Gastrocnemius medialis (tissue), 4 donors: ENCODE data around the gene DDX5. TPM values are rescaled to one million over a fixed set of nuclear protein-coding genes. Genes with fewer than 3 reads are reported as not detected.

Source experiments
- ATAC-seq, 2 donors: fragments of 150-250 bp; one replicate each; pipeline ENCODE4 v1.9.1; 2016
- DNase-seq, 2 donors: peaks; one replicate each; pipeline ENCODE4 v3.0.0-alpha.2; 2019
- H3K27ac ChIP-seq, 4 donors: fragments of 200-600 bp; sonication (generic); 1 replicate in 1 of 4; 2 replicates in 3 of 4; pipeline ENCODE4 v1.5.1; 2016 to 2018; ENCODE audit warnings: mild to moderate bottlenecking in 2 of 4, moderate library complexity in 1 of 4
- H3K27me3 ChIP-seq, 3 donors: fragments of 200-600 bp; sonication (generic) in 2 of 3; 1 replicate in 1 of 3; 2 replicates in 2 of 3; pipeline versions ENCODE4 v1.5.1 to v1.6.0; 2016 to 2019; ENCODE audit warnings: mild to moderate bottlenecking in 1 of 3, moderate library complexity in 1 of 3
- H3K36me3 ChIP-seq, 2 donors: fragments of 200-600 bp; sonication (generic) in 1 of 2; one replicate each; pipeline ENCODE4 v1.5.1; 2017 to 2018
- H3K4me1 ChIP-seq, 2 donors: fragments of 200-600 bp; sonication (generic) in 1 of 2; one replicate each; pipeline ENCODE4 v1.5.1; 2016 to 2017; ENCODE audit warnings: mild to moderate bottlenecking in 2 of 2
- H3K4me3 ChIP-seq, 4 donors: fragments of 200-600 bp; sonication (generic) in 3 of 4; 1 replicate in 1 of 4; 2 replicates in 3 of 4; pipeline ENCODE4 v1.5.1; 2016 to 2019; ENCODE audit warnings: mild to moderate bottlenecking in 2 of 4
- H3K9me3 ChIP-seq, 3 donors: fragments of 200-600 bp; sonication (generic) in 2 of 3; 1 replicate in 1 of 3; 2 replicates in 2 of 3; pipeline ENCODE4 v1.5.1; 2016 to 2019
- POLR2A ChIP-seq, 2 donors: fragments of 450-650 bp; IDR thresholded peaks; one replicate each; pipeline ENCODE4 v1.6.1; 2017; ENCODE audit warnings: antibody characterized with exemption in 2 of 2, mild to moderate bottlenecking in 2 of 2, moderate library complexity in 2 of 2
- in situ Hi-C, 4 donors: fragments of 200-750 bp; cut with MboI; loops; one replicate each; pipeline versions ENCODE4 v1.15.0 to v1.8.0; 2017; ENCODE audit warnings: low sequenced_read_pairs in 4 of 4
- intact Hi-C: fragments of 100-400 bp; cut with DNase I; formaldehyde crosslinking; loops from one replicate; pipeline ENCODE4 v1.15.1; 2023; ENCODE audit warnings: low total_unique reads
- total RNA-seq, 4 donors: library from RNA; depleted of rRNA; stranded (reverse); fragments of >200 nt; gene quantifications; one replicate each; pipeline versions ENCODE4 v1.1.0 to v1.2.3, GENCODE V29; 2016
- TF ChIP-seq, protein P1 (sequence below), 5 experiments: fragments of 450-650 bp in 3 of 5; fragments of 200-600 bp in 2 of 5; sonication (generic) in 2 of 5; IDR thresholded peaks in 4 of 5; conservative IDR thresholded peaks in 1 of 5; 1 replicate in 4 of 5; 2 replicates in 1 of 5; pipeline ENCODE4 v1.5.1; 2016 to 2019; ENCODE audit warnings: antibody characterized with exemption in 5 of 5, mild to moderate bottlenecking in 3 of 5, moderate library complexity in 3 of 5

The DDX5 gene
- total RNA-seq, 4 donors from 2014 or later: 450 to 771 (median 541) TPM

DNA sequence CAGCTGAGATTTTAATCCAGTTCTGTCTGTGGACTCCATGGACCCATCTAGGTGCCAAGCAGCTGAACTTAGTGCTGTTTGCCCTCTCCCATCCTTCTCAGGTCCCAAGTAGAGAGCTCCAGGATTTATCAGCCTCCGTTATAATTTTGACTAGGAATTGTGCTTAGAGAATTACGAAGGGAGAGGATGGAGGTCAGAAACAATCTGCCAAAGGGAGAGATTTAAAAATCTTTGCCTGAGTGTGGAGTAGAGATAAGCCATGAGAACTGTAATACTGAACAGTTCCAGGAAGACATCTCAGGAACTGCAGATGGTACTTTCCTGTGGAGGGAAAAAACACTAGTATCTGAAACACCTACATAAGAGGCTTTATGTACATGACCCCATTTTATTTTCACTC is 27.7 kb upstream of the DDX5 start:
- in situ Hi-C loops: no loop called here
- Histone ChIP-seq H3K27me3 (no peaks in the 10 kb centered on the region), H3K4me3 (no peak overlapping the region), H3K9me3 (no peaks in the 10 kb centered on the region), H3K36me3 (peaks cover 0 to 100% of the 10 kb centered on the region in 2 donors), H3K27ac (no peak overlapping the region), H3K4me1 (no peaks in the 10 kb centered on the region)
- intact Hi-C loops: no loop called here
- DNase-seq (no peak), ATAC-seq (no peak)
- TF ChIP-seq, protein P1, sequence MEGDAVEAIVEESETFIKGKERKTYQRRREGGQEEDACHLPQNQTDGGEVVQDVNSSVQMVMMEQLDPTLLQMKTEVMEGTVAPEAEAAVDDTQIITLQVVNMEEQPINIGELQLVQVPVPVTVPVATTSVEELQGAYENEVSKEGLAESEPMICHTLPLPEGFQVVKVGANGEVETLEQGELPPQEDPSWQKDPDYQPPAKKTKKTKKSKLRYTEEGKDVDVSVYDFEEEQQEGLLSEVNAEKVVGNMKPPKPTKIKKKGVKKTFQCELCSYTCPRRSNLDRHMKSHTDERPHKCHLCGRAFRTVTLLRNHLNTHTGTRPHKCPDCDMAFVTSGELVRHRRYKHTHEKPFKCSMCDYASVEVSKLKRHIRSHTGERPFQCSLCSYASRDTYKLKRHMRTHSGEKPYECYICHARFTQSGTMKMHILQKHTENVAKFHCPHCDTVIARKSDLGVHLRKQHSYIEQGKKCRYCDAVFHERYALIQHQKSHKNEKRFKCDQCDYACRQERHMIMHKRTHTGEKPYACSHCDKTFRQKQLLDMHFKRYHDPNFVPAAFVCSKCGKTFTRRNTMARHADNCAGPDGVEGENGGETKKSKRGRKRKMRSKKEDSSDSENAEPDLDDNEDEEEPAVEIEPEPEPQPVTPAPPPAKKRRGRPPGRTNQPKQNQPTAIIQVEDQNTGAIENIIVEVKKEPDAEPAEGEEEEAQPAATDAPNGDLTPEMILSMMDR (IDR thresholded peaks at IDR 0.05 in 4 of 5, conservative IDR thresholded peaks at IDR 0.05 in 1 of 5): no peak
- TF ChIP-seq POLR2A (IDR thresholded peaks at IDR 0.05): no peak

DNA sequence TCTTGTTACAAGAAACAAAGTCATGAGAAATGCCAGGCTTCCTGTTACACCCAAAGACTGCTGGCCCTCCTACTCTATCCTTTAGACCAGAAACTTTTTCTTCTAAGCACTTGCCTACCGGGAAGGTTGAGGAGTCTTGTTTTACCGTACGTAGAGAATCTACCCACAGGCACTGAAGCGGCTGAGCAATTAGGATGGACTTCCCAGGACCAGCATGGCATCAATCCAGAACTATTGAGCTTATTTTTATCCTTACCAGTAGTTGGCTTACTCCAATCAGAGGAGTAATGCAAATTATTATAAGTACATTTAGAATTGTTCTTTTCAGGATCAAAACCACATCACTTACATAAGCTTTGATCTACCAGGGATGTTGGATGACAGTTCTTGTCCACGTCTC is 26.3 kb upstream of the DDX5 start:
- Histone ChIP-seq H3K4me1 (no peaks in the 10 kb centered on the region), H3K4me3 (no peak overlapping the region), H3K36me3 (peaks cover 0 to 100% of the 10 kb centered on the region in 2 donors), H3K27me3 (no peaks in the 10 kb centered on the region), H3K9me3 (no peaks in the 10 kb centered on the region), H3K27ac (no peak overlapping the region)
- in situ Hi-C loops: no loop called here
- no peak for TF ChIP-seq POLR2A (IDR thresholded peaks at IDR 0.05)
- TF ChIP-seq, protein P1 (IDR thresholded peaks at IDR 0.05 in 4 of 5, conservative IDR thresholded peaks at IDR 0.05 in 1 of 5): no peak
- ATAC-seq (no peak), DNase-seq (no peak)
- intact Hi-C loops: no loop called here

DNA sequence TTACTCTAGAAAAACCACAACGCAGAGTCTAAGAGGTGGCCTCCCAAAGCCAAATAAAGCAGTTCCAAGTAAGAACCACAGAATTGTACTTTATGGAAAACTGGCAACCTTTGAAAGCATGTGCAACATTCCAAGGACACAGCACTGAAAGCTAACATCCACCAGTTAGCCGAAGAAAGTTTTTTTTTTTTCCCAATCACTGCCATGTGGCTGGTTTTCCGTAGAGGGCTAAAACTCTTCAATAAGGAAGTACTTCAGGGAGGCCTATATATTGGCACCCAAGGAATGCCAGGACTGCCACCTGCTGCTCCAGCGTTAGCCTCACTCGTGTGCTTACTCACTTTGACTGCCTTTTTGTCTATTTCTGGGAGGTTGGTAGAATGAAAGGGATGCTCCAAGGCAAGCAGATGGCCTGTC is 25.9 kb upstream of the DDX5 start:
- intact Hi-C loops (no loop called here), in situ Hi-C loops (no loop called here)
- DNase-seq (no peak), ATAC-seq (no peak)
- TF ChIP-seq, protein P1 (IDR thresholded peaks at IDR 0.05 in 4 of 5, conservative IDR thresholded peaks at IDR 0.05 in 1 of 5): no peak
- no peak for TF ChIP-seq POLR2A (IDR thresholded peaks at IDR 0.05)
- H3K9me3 ChIP-seq: no peaks in the 10 kb centered on the region
- no peak overlapping the region for H3K4me3 ChIP-seq
- peaks cover 0 to 100% of the 10 kb centered on the region in 2 donors for H3K36me3 ChIP-seq
- H3K4me1 ChIP-seq: no peaks in the 10 kb centered on the region
- H3K27ac ChIP-seq: no peak overlapping the region
- no peaks in the 10 kb centered on the region for H3K27me3 ChIP-seq

DNA sequence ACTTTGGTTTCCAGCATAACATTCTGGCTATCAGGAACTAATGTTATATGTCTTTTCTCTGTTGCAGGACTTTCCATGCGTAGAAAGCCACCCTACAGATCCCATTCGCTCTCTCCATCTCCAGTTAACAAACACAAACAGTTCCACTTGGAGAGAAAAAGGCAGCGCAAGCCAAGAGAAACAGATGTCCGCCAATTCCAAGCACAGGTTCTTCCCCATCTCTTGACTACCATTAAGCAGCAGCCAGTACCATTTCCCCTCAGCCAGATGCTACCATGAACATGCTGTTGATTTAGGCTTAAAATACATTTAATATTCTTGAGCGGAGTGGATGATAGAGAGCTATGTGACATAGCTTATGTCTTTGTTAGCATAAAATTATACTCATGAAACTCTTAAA is 23.1 kb upstream of the DDX5 start:
- intact Hi-C loops (no loop called here), in situ Hi-C loops (no loop called here)
- DNase-seq (no peak), ATAC-seq (no peak)
- no peaks in the 10 kb centered on the region for H3K9me3 ChIP-seq
- H3K4me3 ChIP-seq: no peak overlapping the region
- no peaks in the 10 kb centered on the region for H3K4me1 ChIP-seq
- H3K27ac ChIP-seq: no peak overlapping the region
- no peak for TF ChIP-seq POLR2A (IDR thresholded peaks at IDR 0.05)
- TF ChIP-seq, protein P1 (IDR thresholded peaks at IDR 0.05 in 4 of 5, conservative IDR thresholded peaks at IDR 0.05 in 1 of 5): no peak
- no peaks in the 10 kb centered on the region for H3K27me3 ChIP-seq
- H3K36me3 ChIP-seq: peaks cover 0 to 98% of the 10 kb centered on the region in 2 donors

DNA sequence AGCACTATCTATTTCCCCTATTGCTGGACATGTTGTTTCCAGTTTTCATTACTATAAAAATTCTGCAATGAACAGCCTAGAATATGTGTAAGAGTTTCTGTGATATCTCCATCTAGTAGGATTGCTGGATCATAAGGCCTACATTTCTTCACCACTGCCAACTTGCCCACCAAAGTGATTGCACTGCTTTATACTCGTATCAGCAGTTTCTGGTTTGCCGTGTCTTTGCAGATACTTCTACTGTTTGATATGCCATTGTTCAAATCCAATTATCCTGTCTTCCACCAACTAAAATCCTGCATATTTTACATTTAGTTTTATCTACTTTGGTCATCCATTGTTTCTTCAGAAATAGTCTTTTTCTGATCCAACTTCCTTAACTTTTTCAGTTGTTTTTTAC is 21.8 kb upstream of the DDX5 start:
- no peak for ATAC-seq
- DNase-seq: no peak

More for the DNA sequence above, 21.8 kb upstream of the DDX5 start:
- no peaks in the 10 kb centered on the region for H3K9me3 ChIP-seq
- TF ChIP-seq, protein P1 (IDR thresholded peaks at IDR 0.05 in 4 of 5, conservative IDR thresholded peaks at IDR 0.05 in 1 of 5): no peak
- TF ChIP-seq POLR2A (IDR thresholded peaks at IDR 0.05): no peak
- H3K27me3 ChIP-seq: no peaks in the 10 kb centered on the region
- H3K27ac ChIP-seq: no peak overlapping the region
- no peaks in the 10 kb centered on the region for H3K4me1 ChIP-seq
- H3K4me3 ChIP-seq: no peak overlapping the region
- intact Hi-C loops (no loop called here), in situ Hi-C loops (no loop called here)
- H3K36me3 ChIP-seq: peaks cover 0 to 98% of the 10 kb centered on the region in 2 donors
